Retina (tissue), 1 donor: ENCODE results near the gene HMX1.
A peak's percentile ranks its signal among the peaks of the same experiment; 100 is the strongest.

Source experiments
- DNase-seq: peaks from one replicate; pipeline ENCODE4 v3.0.0-alpha.2; 2016

Gene HMX1

GRCh38 chr4:8817096-8817812 is 54.4 kb downstream of the HMX1 start:
- peak; percentile 6 for DNase-seq
